GM12801 (cell line): ENCODE measurements around the gene MALRD1.

Source experiments
- TF ChIP-seq, protein P1 (sequence below): IDR thresholded peaks from one replicate; pipeline ENCODE4 v1.5.1; 2011; ENCODE audit warnings: control low read depth; ENCODE audit not compliant: insufficient read length; ENCODE audit errors: extremely low read depth

Gene MALRD1

DNA sequence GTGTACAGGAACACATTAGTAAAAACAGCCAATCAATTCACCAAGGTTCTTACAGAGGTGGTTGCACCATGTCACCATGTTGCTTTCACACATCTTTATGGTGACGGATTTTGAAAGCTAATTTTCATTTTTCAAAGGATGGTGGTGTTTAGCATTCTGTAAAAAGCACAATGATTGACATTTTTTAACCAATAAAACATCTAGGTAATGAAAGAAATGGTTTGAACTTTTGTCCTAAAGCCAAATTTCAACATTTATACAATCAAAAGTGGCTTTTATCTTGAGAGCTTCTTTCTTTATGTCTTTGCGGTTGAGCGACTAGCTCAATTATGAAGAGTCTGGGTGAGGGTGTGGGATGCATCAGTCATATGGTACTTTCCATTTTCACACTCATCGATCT is 94.4 kb downstream of the MALRD1 start:
- TF ChIP-seq, protein P1, sequence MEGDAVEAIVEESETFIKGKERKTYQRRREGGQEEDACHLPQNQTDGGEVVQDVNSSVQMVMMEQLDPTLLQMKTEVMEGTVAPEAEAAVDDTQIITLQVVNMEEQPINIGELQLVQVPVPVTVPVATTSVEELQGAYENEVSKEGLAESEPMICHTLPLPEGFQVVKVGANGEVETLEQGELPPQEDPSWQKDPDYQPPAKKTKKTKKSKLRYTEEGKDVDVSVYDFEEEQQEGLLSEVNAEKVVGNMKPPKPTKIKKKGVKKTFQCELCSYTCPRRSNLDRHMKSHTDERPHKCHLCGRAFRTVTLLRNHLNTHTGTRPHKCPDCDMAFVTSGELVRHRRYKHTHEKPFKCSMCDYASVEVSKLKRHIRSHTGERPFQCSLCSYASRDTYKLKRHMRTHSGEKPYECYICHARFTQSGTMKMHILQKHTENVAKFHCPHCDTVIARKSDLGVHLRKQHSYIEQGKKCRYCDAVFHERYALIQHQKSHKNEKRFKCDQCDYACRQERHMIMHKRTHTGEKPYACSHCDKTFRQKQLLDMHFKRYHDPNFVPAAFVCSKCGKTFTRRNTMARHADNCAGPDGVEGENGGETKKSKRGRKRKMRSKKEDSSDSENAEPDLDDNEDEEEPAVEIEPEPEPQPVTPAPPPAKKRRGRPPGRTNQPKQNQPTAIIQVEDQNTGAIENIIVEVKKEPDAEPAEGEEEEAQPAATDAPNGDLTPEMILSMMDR, result no peak

DNA sequence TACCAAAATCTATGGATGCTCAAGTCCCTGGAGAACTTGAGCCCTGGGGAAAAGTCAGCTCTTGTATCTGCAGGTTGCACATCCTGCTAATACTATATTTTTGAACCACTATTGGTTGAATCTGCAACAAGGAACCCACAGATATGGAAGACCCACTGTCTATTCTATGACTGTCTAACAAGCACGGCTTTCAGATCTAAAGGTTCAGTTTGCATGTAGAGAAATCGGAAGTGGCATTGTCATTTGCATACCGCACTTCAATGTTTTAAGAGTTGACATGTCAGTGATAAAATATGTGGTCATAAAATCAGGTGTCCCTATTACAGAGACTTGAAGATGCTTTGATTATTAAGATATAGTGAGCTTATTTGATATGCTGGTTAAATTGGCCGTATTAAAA is 95.6 kb downstream of the MALRD1 start:
- TF ChIP-seq, protein P1, result no peak

DNA sequence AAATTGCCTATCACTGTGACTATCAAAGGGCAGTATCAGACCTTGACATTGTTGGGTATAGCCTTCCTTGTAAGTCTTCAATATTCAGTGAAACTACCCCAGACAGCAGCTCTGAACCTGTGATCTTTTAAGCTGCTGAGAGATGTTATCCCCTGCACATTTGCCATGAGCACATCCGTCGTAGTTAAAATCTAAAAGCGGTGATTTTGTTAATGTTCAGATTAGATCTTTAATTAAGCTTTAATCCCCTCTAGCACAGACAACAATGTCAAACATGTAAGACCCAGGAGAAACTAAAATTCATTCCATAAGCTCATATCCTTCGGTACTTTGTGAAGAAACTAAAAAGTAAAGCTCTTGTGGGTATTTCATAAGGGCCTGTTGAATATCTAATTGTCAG is 105.8 kb downstream of the MALRD1 start:
- TF ChIP-seq, protein P1, result no peak

DNA sequence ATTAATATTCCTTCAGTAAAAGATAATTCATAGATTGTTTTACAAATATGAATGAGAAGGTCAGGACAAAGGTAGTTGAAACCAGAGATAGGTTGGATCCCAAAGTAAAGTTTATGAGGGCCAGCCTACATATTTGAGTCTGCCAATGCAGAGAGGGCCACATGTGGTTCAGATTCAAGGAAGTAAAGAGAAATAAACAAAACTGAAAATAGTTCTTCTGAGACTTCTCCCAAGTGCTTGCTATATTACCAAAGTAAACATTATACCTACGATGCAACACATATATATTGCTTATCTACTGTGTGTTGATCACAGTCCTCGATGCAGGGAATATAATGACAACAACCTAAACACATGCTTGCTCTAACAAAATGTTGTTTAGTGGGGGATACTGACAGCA is 109.8 kb downstream of the MALRD1 start:
- TF ChIP-seq, protein P1, result no peak

DNA sequence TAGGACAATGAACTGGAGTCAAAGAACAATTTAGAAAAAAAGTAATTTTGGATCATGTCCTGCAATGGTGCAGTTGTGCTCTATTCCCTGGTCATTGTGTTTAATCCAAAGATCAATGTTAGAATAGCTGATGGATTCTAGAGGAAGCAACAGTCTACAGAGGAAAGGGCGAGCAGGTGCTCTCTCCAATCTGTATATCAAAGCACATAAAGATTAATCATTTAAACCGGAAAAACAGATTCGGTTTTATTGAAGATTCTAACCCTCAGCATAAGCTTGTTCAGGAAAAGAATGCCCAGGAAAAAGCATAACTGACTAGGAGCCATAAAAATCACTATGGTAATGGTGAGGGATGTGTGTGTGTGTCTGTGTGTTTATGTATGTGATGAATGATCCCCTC is 110.3 kb downstream of the MALRD1 start:
- TF ChIP-seq, protein P1, result no peak

DNA sequence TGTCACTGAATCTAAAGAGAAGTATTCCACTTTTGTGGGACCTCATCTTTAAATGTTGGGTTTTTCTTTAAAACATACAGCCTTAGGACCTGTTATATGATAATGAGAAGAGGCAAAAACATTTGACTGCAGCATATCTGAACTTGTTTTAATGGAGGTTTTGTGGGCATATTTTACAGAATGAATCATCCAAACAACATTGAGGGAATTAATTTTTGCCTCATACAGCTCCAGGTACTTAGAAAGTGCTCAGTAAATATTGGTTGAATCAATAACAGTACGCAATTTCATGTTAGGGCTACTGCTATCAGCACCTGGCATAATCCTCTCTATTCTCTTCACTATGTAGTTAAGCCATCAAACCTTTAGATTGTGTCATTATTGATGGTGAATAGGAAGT is 115.9 kb downstream of the MALRD1 start:
- TF ChIP-seq, protein P1, result no peak

DNA sequence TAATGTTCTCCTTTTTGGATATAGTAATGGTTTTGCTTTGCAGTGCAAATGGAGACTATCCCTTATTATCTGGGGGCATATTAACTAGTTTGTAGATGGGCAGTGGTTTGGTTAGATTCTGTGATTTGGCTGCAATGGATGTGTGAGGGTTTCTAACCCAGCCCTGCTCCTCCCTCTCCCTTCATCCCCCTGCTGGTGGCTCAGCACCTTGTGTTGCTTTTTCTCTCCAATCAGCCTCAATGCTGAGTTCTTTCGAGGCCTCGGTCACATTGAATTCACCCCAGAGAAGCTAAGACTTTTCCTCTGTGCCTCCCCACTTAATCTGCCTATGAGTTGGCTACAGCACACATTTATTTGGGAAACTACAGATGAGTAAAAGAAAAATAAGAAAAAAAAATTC is 120.0 kb downstream of the MALRD1 start:
- TF ChIP-seq, protein P1, result no peak

DNA sequence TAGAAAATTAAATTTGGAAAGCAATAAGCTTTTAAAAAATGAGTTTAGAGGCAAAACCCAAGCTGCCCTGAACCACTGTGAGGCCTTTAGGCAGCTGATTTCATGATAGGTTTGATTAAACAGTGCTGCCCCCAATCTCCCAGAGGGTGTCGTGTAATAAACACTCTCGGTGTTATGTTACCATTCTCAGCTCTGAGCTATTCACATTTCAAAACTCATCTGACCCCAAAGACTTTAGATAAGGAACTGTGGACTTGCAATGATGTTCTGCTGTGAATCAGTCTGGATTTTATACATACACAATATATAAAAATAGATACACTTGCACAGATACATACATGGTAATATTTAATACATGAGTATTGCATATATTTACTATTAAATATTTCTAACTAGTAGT is 120.4 kb downstream of the MALRD1 start:
- TF ChIP-seq, protein P1, result no peak
